Endodermal cell (in vitro differentiated cells): ENCODE results near the gene PSMD13. TPM values are rescaled to one million over a fixed set of nuclear protein-coding genes. Genes with fewer than 3 reads are reported as not detected.
"Not testable (repeated sequence)": the region's sequence is repeated elsewhere in the genome, so short reads cannot be mapped to it uniquely, and the experiment has no call there.

Experiments
- DNase-seq: peaks from one replicate; pipeline ENCODE4 v3.0.0-alpha.2; 2017
- H3K27ac ChIP-seq: 2 replicates; pipeline ENCODE4 v1.5.1; 2013; ENCODE audit warnings: mild to moderate bottlenecking, low read depth, low read length, moderate library complexity
- H3K27me3 ChIP-seq: 2 replicates; pipeline ENCODE4 v1.6.1; 2013; ENCODE audit warnings: mild to moderate bottlenecking, low read length, moderate library complexity; ENCODE audit not compliant: insufficient read depth, control insufficient read depth, poor library complexity, severe bottlenecking
- H3K36me3 ChIP-seq: 2 replicates; pipeline ENCODE4 v1.7.0; 2013; ENCODE audit warnings: mild to moderate bottlenecking, low read length, moderate library complexity; ENCODE audit not compliant: control insufficient read depth, insufficient read depth
- H3K4me1 ChIP-seq: one replicate; pipeline ENCODE4 v1.7.0; 2013; ENCODE audit warnings: low read length; ENCODE audit not compliant: control insufficient read depth, insufficient read depth
- H3K4me3 ChIP-seq: 2 replicates; pipeline ENCODE4 v1.5.1; 2013; ENCODE audit warnings: mild to moderate bottlenecking, low read length, moderate library complexity
- H3K9ac ChIP-seq: 2 replicates; pipeline ENCODE4 v1.6.1; 2013; ENCODE audit warnings: mild to moderate bottlenecking, low read length, moderate library complexity; ENCODE audit not compliant: poor library complexity, severe bottlenecking; ENCODE audit errors: extremely low read depth
- H3K9me3 ChIP-seq: 2 replicates; pipeline ENCODE4 v1.6.1; 2013; ENCODE audit warnings: mild to moderate bottlenecking, low read length, moderate library complexity; ENCODE audit not compliant: control insufficient read depth
- H3K27ac Mint-ChIP-seq: 2 replicates; pipeline ENCODE4 v1.8.0; 2020; ENCODE audit warnings: mixed read lengths
- H3K27me3 Mint-ChIP-seq: 2 replicates; pipeline ENCODE4 v1.8.0; 2021; ENCODE audit warnings: mild to moderate bottlenecking, mixed read lengths; ENCODE audit not compliant: insufficient read depth
- H3K36me3 Mint-ChIP-seq: 2 replicates; pipeline ENCODE4 v1.8.0; 2020; ENCODE audit warnings: low read depth, mixed read lengths
- H3K4me1 Mint-ChIP-seq: 2 replicates; pipeline ENCODE4 v1.8.0; 2020; ENCODE audit warnings: mixed read lengths
- H3K4me3 Mint-ChIP-seq: 2 replicates; pipeline ENCODE4 v1.8.0; 2020; ENCODE audit warnings: mild to moderate bottlenecking, moderate library complexity, mixed read lengths
- H3K9me3 Mint-ChIP-seq: 2 replicates; pipeline ENCODE4 v1.8.0; 2020; ENCODE audit warnings: mild to moderate bottlenecking, mixed read lengths
- WGBS, 2 experiments: methylation state at CpG; one replicate each; pipeline versions ENCODE4 v1.1.5 to v1.1.7; 2013; ENCODE audit warnings: missing lambda C conversion rate in 2 of 2, mixed read lengths in 1 of 2; ENCODE audit not compliant: insufficient coverage in 1 of 2, insufficient read length in 1 of 2; 5-methylcytosine and 5-hydroxymethylcytosine counted together
- total RNA-seq, 2 donors: library from RNA; stranded (reverse); fragmentation: NEBNext Ultra II Directional in 1 of 2; extraction: Animal tissue kit (Norgen Biotek cat#: 25700) in 1 of 2; gene quantifications; 2 replicates in 1 of 2; 3 replicates in 1 of 2; pipeline ENCODE4 v1.2.1, GENCODE V29; 2021
- TF ChIP-seq, protein P1 (sequence below): fragments of 200-600 bp; sonication (generic); conservative IDR thresholded peaks from 2 replicates; pipeline ENCODE4 v1.5.0; 2021; ENCODE audit warnings: antibody characterized with exemption, mild to moderate bottlenecking

PSMD13 gene
- total RNA-seq, 2 donors from 2014 or later = 120 to 134 TPM

DNA sequence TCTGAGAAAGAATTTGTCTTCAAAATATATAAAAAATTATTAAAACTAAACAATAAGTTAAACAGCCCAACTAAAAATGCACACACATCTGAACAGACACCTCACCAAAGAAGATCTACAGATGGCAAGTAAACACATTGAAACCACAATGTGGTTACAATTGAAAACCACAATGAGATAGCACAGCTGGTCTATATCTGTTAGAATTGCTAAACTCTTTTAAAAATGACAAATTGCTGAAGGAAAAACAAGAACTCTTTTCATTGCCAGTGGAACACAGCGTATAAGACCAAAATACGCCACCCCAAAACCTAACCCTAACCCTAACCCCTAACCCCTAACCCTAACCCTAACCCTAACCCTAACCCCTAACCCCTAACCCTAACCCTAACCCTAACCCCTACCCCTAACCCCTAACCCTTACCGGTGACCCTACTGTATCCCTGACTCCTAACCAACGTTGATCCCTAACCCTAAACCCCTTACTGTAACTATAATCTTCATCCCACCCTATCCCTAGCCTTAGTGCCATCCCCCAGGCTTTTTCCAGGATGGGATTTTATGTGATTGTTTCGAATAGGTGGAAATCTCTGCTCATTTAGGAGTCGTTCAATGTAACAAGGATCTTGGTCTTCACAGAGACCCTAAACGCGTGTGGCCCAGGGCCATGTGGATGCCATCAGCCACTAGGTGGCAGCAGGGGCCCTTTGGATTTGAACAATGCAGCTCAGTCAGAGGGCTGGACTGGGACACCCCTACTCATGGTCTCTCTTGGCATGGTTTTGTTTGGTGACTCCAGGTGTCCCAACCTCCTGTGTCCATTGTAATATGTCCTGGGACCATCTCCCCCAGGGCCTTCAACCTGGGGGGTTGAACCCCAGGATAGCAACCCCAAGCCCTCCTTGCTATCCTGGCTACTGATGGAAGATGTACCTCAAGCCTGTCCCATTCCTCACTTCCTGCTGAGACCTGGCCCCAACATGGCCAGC, 45.0 kb upstream of the PSMD13 start:
- H3K4me3 ChIP-seq, H3K4me1 ChIP-seq, H3K9me3 ChIP-seq, H3K27ac Mint-ChIP-seq, H3K27me3 ChIP-seq, H3K36me3 Mint-ChIP-seq, H3K36me3 ChIP-seq, H3K27ac ChIP-seq, H3K4me3 Mint-ChIP-seq, H3K9ac ChIP-seq, H3K27me3 Mint-ChIP-seq, H3K4me1 Mint-ChIP-seq, H3K9me3 Mint-ChIP-seq: not testable (repeated sequence)
- DNase-seq = peak; percentile 33
- TF ChIP-seq, protein P1, sequence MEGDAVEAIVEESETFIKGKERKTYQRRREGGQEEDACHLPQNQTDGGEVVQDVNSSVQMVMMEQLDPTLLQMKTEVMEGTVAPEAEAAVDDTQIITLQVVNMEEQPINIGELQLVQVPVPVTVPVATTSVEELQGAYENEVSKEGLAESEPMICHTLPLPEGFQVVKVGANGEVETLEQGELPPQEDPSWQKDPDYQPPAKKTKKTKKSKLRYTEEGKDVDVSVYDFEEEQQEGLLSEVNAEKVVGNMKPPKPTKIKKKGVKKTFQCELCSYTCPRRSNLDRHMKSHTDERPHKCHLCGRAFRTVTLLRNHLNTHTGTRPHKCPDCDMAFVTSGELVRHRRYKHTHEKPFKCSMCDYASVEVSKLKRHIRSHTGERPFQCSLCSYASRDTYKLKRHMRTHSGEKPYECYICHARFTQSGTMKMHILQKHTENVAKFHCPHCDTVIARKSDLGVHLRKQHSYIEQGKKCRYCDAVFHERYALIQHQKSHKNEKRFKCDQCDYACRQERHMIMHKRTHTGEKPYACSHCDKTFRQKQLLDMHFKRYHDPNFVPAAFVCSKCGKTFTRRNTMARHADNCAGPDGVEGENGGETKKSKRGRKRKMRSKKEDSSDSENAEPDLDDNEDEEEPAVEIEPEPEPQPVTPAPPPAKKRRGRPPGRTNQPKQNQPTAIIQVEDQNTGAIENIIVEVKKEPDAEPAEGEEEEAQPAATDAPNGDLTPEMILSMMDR = peak; percentile 44
- WGBS, 2 experiments = no CpG with 5 or more reads among the region's 8 CpGs

DNA sequence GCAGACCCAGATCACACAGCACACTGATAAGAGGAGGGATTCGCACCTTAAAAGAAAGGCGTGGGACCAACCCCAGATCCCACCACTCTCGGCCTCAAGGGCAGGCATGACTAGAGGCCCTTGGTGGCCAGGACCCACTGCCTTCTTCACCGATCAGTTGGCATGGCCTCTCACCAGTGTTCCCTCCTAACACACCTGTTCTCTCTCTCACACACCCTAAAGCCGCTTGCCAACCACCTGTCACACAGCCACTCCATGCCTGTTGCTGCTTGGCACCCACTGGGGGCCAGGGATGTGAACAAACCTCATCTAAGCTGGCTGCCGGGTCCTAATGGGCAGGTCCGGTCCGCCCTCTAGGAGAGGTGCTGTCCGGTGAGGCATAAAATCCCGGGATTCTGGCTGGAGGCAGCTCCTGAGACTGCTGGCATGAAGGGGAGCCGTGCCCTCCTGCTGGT, 44.1 kb upstream of the PSMD13 start, which contains the start of gene SCGB1C1:
Gene SCGB1C1 (plus strand): TSS at position 405 of the 455 bp plus-strand sequence. CDS start 22 bp downstream, at position 427.
- not testable (repeated sequence) for H3K36me3 Mint-ChIP-seq, DNase-seq, H3K4me1 ChIP-seq, H3K9ac ChIP-seq, H3K4me3 ChIP-seq, H3K36me3 ChIP-seq, H3K27me3 ChIP-seq, H3K9me3 Mint-ChIP-seq, H3K27ac ChIP-seq, H3K27me3 Mint-ChIP-seq, H3K4me3 Mint-ChIP-seq, H3K4me1 Mint-ChIP-seq, H3K27ac Mint-ChIP-seq, H3K9me3 ChIP-seq
- no CpG with 5 or more reads among the region's 11 CpGs for WGBS, 2 experiments

DNA sequence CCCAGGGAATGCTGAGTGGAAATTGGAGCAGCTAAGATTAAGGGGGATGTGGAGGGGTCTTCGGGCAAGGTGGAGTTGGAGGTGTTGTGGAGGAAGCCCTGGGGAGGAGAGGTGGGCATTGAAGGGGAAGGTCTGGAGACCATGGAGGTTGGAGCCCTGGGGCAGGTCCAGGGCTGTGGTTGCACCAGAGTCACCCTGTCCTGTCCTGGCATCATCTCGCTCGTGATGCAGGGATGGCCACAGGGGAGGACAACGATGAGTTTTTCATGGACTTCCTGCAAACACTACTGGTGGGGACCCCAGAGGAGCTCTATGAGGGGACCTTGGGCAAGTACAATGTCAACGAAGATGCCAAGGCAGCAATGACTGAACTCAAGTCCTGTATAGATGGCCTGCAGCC, 43.3 kb upstream of the PSMD13 start:
- H3K4me1 Mint-ChIP-seq, H3K36me3 ChIP-seq, H3K9me3 ChIP-seq, H3K27ac Mint-ChIP-seq, H3K27ac ChIP-seq, H3K4me1 ChIP-seq, H3K9me3 Mint-ChIP-seq, DNase-seq, H3K4me3 Mint-ChIP-seq, H3K36me3 Mint-ChIP-seq, H3K27me3 ChIP-seq, H3K4me3 ChIP-seq, H3K9ac ChIP-seq, H3K27me3 Mint-ChIP-seq: not testable (repeated sequence)
- WGBS, 2 experiments = 40 to 85% methylated on average over 1 to 5 of the region's 5 CpGs
